ENCODE data around the gene GSTO2. TPM values are rescaled to one million over a fixed set of nuclear protein-coding genes. Genes with fewer than 3 reads are reported as not detected.

GSTO2 gene
- total and polyA plus RNA-seq, 2 of the 4 experiments (the other 2 are of a cell fraction) = 1.4 to 2.3 TPM

GRCh38 chr10:104240078-104240477 is 28.9 kb upstream of the GSTO2 start:
- no peak overlapping the region for H2AFZ ChIP-seq (replicated peaks; ENCODE audit: low read length, poor library complexity)
- no peaks in the 10 kb centered on the region for H3K9me1 ChIP-seq (ENCODE audit: insufficient read depth, low read length)
- WGBS, 2 experiments (ENCODE audit: extremely low coverage in 2 of 2, insufficient read length in 1 of 2) = 67% methylated on average over 1 of the region's 2 CpGs; no CpG with 5 or more reads in 1 of the 2 experiments
- no peak for ATAC-seq (ENCODE audit: low read depth)
- no peak overlapping the region for H3K9ac ChIP-seq (ENCODE audit: low read depth, low read length)
- DNase-seq = no peak
- no peak overlapping the region for H2AK9ac ChIP-seq (replicated peaks; ENCODE audit: low read depth, low read length, poor library complexity)
- H4K8ac ChIP-seq (ENCODE audit: low read depth in 2 of 2, low read length in 2 of 2) = no peak overlapping the region
- H3K4me3 ChIP-seq (ENCODE audit: insufficient read depth, low read depth, low read length) = no peak overlapping the region
- H2BK15ac ChIP-seq (ENCODE audit: low read depth, low read length) = no peak overlapping the region
- in situ Hi-C loops (cut with MboI; ENCODE audit: low sequenced_read_pairs) = no loop called here
- H3K4me1 ChIP-seq (ENCODE audit: control insufficient read depth, insufficient read depth, low read length) = no peaks in the 10 kb centered on the region
- no peaks in the 10 kb centered on the region for H3K79me1 ChIP-seq (ENCODE audit: low read depth in 1 of 2, low read length in 2 of 2)
- no peak overlapping the region for H3K56ac ChIP-seq (ENCODE audit: extremely low read depth, insufficient read depth, low read length)
- H3K18ac ChIP-seq (ENCODE audit: low read depth, low read length) = no peak overlapping the region
- no peak overlapping the region for H4K91ac ChIP-seq (ENCODE audit: insufficient read depth, low read depth, low read length)
- peaks cover 14% of the 10 kb centered on the region for H3K27me3 ChIP-seq (ENCODE audit: control insufficient read depth, insufficient read depth, low read length)
- H2AK5ac ChIP-seq (ENCODE audit: low read depth, low read length) = no peak overlapping the region
- no TSS peak for BruUV-seq (replicated peaks)
- H2BK120ac ChIP-seq (ENCODE audit: low read depth, low read length) = no peak overlapping the region
- no peak overlapping the region for H3K27ac ChIP-seq (ENCODE audit: insufficient read depth, low read length)
- no peaks in the 10 kb centered on the region for H4K20me1 ChIP-seq (ENCODE audit: insufficient read depth, low read length)
- H2BK5ac ChIP-seq (ENCODE audit: low read depth, low read length, poor library complexity, severe bottlenecking) = no peak overlapping the region
- H3K23ac ChIP-seq (ENCODE audit: low read depth, low read length) = no peak overlapping the region
- intact Hi-C loops (cut with micrococcal nuclease) = no loop called here
- H3K9me3 ChIP-seq (ENCODE audit: control insufficient read depth, insufficient read depth, low read length) = no peaks in the 10 kb centered on the region
- no peak overlapping the region for H3K4me2 ChIP-seq (ENCODE audit: low read depth, low read length)
- no peak overlapping the region for H4K5ac ChIP-seq (ENCODE audit: low read depth, low read length)
- CTCF ChIA-PET = interaction anchor here (0.6 kb wide), 1 partner anchor 312 kb away, joined by 3 read pairs; no protein-coding TSS in a partner anchor
- no peaks in the 10 kb centered on the region for H3K36me3 ChIP-seq (ENCODE audit: control insufficient read depth, insufficient read depth, low read length)
- TF ChIP-seq SMC3 (IDR thresholded peaks at IDR 0.05; ENCODE audit: low read depth, low read length) (no peak), RFX5 (IDR thresholded peaks at IDR 0.05; ENCODE audit: low read depth, low read length) (no peak), CEBPB (IDR thresholded peaks at IDR 0.05; ENCODE audit: low read depth, low read length) (no peak), RAD21 (IDR thresholded peaks at IDR 0.05; ENCODE audit: low read length) (no peak), ELK1 (IDR thresholded peaks at IDR 0.05; ENCODE audit: borderline replicate concordance, low read depth, low read length) (no peak), MAZ (IDR thresholded peaks at IDR 0.05; ENCODE audit: borderline replicate concordance, low read depth, low read length) (no peak), BHLHE40 (IDR thresholded peaks at IDR 0.05; ENCODE audit: low read depth, low read length) (no peak)
- dilution Hi-C loops (cut with HindIII; ENCODE audit: low sequenced_read_pairs, unreplicated experiment) = no loop called here
- H2BK20ac ChIP-seq (ENCODE audit: low read depth, low read length) = no peak overlapping the region
- no peak overlapping the region for H3K14ac ChIP-seq (replicated peaks; ENCODE audit: low read depth, low read length)
- POLR2A ChIA-PET (ENCODE audit: unreplicated experiment) = no interaction called here
- H3K4ac ChIP-seq (ENCODE audit: low read depth, low read length) = no peak overlapping the region

Measured in IMR-90 (cell line).